ENCODE measurements around the gene SCUBE3.

- no peak for TF ChIP-seq TAF1 (IDR thresholded peaks at IDR 0.05; ENCODE audit: low read depth, low read length)
- TF ChIP-seq POLR2AphosphoS5 (IDR thresholded peaks at IDR 0.05; ENCODE audit: low read depth, low read length): no peak
- no peak for TF ChIP-seq POLR2A (IDR thresholded peaks at IDR 0.05; ENCODE audit: low read depth, low read length)
- TF ChIP-seq POU2F2 (IDR thresholded peaks at IDR 0.05; ENCODE audit: low read depth, low read length): no peak
- TF ChIP-seq SPI1 (IDR thresholded peaks at IDR 0.05; ENCODE audit: low read depth, low read length): peak; percentile 46; the same call in 1 of the 2 replicates
Measured at GRCh38 chr6:35251949-35252348, 38.2 kb downstream of the SCUBE3 start.

All from GM12891 (cell line).